ENCODE measurements around the gene FDPS. TPM values are rescaled to one million over a fixed set of nuclear protein-coding genes. Genes with fewer than 3 reads are reported as not detected.

The FDPS gene
- total RNA-seq, 1 experiment from 2014 or later: 301 TPM

DNA sequence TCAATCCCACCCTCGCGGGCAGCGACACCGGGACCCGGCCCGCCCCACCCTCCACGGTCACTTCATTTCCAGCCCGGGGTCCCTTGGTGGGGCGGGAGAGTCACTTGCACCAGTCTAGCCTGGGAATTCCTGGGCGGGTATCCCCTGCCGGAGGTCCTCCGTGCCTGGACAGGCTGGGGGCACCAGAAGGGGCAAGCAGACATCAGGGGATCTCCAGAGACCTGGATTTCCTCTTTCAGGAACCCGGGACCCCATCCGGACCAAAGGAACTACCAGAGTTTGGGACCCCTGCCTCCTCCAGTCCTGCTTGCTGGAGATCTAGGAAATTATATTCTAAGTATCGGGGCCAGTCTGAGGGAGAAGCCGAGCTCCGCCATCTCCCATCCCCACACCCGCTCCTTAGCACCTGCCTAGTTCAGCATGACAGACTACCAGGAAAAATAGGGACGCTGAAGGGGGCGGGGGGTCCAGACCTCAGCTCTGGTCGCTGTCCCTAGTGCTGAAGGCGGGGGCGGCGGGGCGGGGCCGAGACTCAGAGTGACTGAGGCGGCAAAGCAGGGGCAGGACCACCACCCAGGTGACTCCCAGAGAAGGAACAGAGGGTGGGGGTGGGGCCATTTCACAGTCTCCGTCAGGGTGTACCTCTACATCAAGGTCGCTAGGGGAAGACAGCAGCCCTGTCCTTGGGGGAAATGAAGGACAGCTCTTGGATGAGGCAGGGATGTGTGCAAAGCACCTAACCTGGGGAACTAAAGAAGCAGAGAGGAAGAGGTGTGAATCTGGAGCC is 30.6 kb upstream of the FDPS start:
- TF ChIP-seq, protein P1, sequence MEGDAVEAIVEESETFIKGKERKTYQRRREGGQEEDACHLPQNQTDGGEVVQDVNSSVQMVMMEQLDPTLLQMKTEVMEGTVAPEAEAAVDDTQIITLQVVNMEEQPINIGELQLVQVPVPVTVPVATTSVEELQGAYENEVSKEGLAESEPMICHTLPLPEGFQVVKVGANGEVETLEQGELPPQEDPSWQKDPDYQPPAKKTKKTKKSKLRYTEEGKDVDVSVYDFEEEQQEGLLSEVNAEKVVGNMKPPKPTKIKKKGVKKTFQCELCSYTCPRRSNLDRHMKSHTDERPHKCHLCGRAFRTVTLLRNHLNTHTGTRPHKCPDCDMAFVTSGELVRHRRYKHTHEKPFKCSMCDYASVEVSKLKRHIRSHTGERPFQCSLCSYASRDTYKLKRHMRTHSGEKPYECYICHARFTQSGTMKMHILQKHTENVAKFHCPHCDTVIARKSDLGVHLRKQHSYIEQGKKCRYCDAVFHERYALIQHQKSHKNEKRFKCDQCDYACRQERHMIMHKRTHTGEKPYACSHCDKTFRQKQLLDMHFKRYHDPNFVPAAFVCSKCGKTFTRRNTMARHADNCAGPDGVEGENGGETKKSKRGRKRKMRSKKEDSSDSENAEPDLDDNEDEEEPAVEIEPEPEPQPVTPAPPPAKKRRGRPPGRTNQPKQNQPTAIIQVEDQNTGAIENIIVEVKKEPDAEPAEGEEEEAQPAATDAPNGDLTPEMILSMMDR (conservative IDR thresholded peaks at IDR 0.05; ENCODE audit: low read depth, low read length): peak; percentile 54
- TF ChIP-seq EZH2phosphoT487 (IDR thresholded peaks at IDR 0.05; ENCODE audit: borderline replicate concordance, low read length) (no peak), EZH2 (IDR thresholded peaks at IDR 0.05; ENCODE audit: low read length, unreplicated experiment) (no peak)
- Histone ChIP-seq H3K36me3 (ENCODE audit: low read depth, low read length) (no peaks in the 10 kb centered on the region), H4K20me1 (ENCODE audit: low read length) (no peaks in the 10 kb centered on the region), H3K4me1 (ENCODE audit: insufficient read depth, low read length) (peaks cover 10% of the 10 kb centered on the region), H3K9ac (ENCODE audit: low read length) (peak overlapping the region; percentile 69), H3K27ac (ENCODE audit: low read length) (no peak overlapping the region), H3K4me2 (ENCODE audit: low read length) (peak overlapping the region; percentile 100), H3K4me3 (ENCODE audit: low read length) (peak overlapping the region; percentile 96), H2AFZ (ENCODE audit: low read length) (peak overlapping the region; percentile 100), H3K9me2 (replicated peaks; ENCODE audit: low read length) (no peaks in the 10 kb centered on the region), H3F3A (ENCODE audit: low read length, unreplicated experiment) (no peaks in the 10 kb centered on the region), H3K9me3 (ENCODE audit: low read length) (no peaks in the 10 kb centered on the region), H3K27me3 (ENCODE audit: low read length) (no peaks in the 10 kb centered on the region), H3K79me2 (ENCODE audit: low read length) (peaks cover 7% of the 10 kb centered on the region)
- ChIA-PET POLR2A (ENCODE audit: unreplicated experiment) (no interaction called here), CTCF (interaction anchor here (0.7 kb wide), 2 partner anchors 27 to 44 kb away, joined by 3 read pairs; no protein-coding TSS in a partner anchor)
- BruUV-seq (replicated peaks): no TSS peak
- ATAC-seq (peak; percentile 43), DNase-seq (peak; percentile 51)
- intact Hi-C loops (cut with micrococcal nuclease): loop anchor here (1.0 kb wide), 3 partner anchors 30 to 314 kb away; partner anchors contain the start of gene FDPS

- Histone ChIP-seq H4K20me1 (ENCODE audit: low read length) (no peaks in the 10 kb centered on the region), H3K4me1 (ENCODE audit: insufficient read depth, low read length) (peaks cover 8% of the 10 kb centered on the region), H3K36me3 (ENCODE audit: low read depth, low read length) (no peaks in the 10 kb centered on the region), H3K4me2 (ENCODE audit: low read length) (peak overlapping the region; percentile 100), H2AFZ (ENCODE audit: low read length) (no peak overlapping the region), H3K9me3 (ENCODE audit: low read length) (no peaks in the 10 kb centered on the region), H3K9ac (ENCODE audit: low read length) (no peak overlapping the region), H3F3A (ENCODE audit: low read length, unreplicated experiment) (no peaks in the 10 kb centered on the region), H3K9me2 (replicated peaks; ENCODE audit: low read length) (no peaks in the 10 kb centered on the region), H3K4me3 (ENCODE audit: low read length) (peak overlapping the region; percentile 96; the same call in 1 of the 2 replicates), H3K27ac (ENCODE audit: low read length) (no peak overlapping the region), H3K79me2 (ENCODE audit: low read length) (peaks cover 1% of the 10 kb centered on the region; the same call in 1 of the 2 replicates), H3K27me3 (ENCODE audit: low read length) (no peaks in the 10 kb centered on the region)
- POLR2A ChIA-PET (ENCODE audit: unreplicated experiment): no interaction called here
- CTCF ChIA-PET: interaction anchor here (0.7 kb wide), 2 partner anchors 27 to 44 kb away, joined by 3 read pairs; no protein-coding TSS in a partner anchor
- TF ChIP-seq, protein P1 (conservative IDR thresholded peaks at IDR 0.05; ENCODE audit: low read depth, low read length): no peak
- TF ChIP-seq EZH2phosphoT487 (IDR thresholded peaks at IDR 0.05; ENCODE audit: borderline replicate concordance, low read length) (no peak), EZH2 (IDR thresholded peaks at IDR 0.05; ENCODE audit: low read length, unreplicated experiment) (no peak)
- no peak for ATAC-seq
- intact Hi-C loops (cut with micrococcal nuclease): loop anchor here (1.0 kb wide), 1 partner anchor 314 kb away; no protein-coding TSS in a partner anchor
- peak; percentile 25 for DNase-seq
- no TSS peak for BruUV-seq (replicated peaks)
These were observed 29.9 kb upstream of the FDPS start for GRCh38 chr1:155278689-155279160.
